GM19043 (cell line): ENCODE data around the gene NRXN2.

Experiments
- ATAC-seq: cut with Tn5 transposase; IDR thresholded peaks from one replicate; pipeline ENCODE4 v1.9.1; 2021; ENCODE audit warnings: low read depth; ENCODE audit not compliant: unreplicated experiment

Gene NRXN2

GRCh38 chr11:64723117-64723906 is at the start of gene NRXN2:
Gene NRXN2, minus strand, starts transcription at chr11:64723197. Its CDS starts 9,498 bp downstream, at chr11:64713699.
- peak; percentile 82 for ATAC-seq

GRCh38 chr11:64772303-64773018 is 49.5 kb upstream of the NRXN2 start:
- no peak for ATAC-seq

GRCh38 chr11:64771861-64772260 is 48.9 kb upstream of the NRXN2 start:
- ATAC-seq: no peak

- no peak for ATAC-seq
Measured at GRCh38 chr11:64770120-64770519, 47.1 kb upstream of the NRXN2 start.

- no peak for ATAC-seq
Measured at GRCh38 chr11:64769283-64769682, 46.3 kb upstream of the NRXN2 start.

GRCh38 chr11:64768300-64768694 is 45.3 kb upstream of the NRXN2 start:
- no peak for ATAC-seq

- no peak for ATAC-seq
Measured at GRCh38 chr11:64767344-64768299, 44.6 kb upstream of the NRXN2 start.

- ATAC-seq: no peak
Measured at GRCh38 chr11:64766881-64767280, 43.9 kb upstream of the NRXN2 start.

GRCh38 chr11:64765851-64766665 is 43.1 kb upstream of the NRXN2 start:
- no peak for ATAC-seq

- ATAC-seq: no peak
Measured at GRCh38 chr11:64765291-64765850, 42.4 kb upstream of the NRXN2 start.

GRCh38 chr11:64764753-64765152 is 41.8 kb upstream of the NRXN2 start:
- ATAC-seq: no peak

GRCh38 chr11:64764040-64764611 is 41.1 kb upstream of the NRXN2 start:
- ATAC-seq: no peak

- no peak for ATAC-seq
Measured at GRCh38 chr11:64763526-64764039, 40.6 kb upstream of the NRXN2 start.

GRCh38 chr11:64762674-64763525 is 39.9 kb upstream of the NRXN2 start:
- ATAC-seq: no peak

- no peak for ATAC-seq
Measured at GRCh38 chr11:64762277-64762673, 39.3 kb upstream of the NRXN2 start.

GRCh38 chr11:64760759-64761420 is 37.9 kb upstream of the NRXN2 start:
- ATAC-seq: no peak
